ENCODE measurements around the gene ACACB.
A peak's percentile ranks its signal among the peaks of the same experiment; 100 is the strongest.

The ACACB gene

GRCh38 chr12:109115758-109116610, at the start of gene ACACB:
ACACB (plus strand) TSS chr12:109116587; CDS start chr12:109139406, 22,819 bp downstream.
- DNase-seq (ENCODE audit: low read depth in 2 of 2): peak in 1 of 2 donors; percentile 30
- TF ChIP-seq, protein P1, sequence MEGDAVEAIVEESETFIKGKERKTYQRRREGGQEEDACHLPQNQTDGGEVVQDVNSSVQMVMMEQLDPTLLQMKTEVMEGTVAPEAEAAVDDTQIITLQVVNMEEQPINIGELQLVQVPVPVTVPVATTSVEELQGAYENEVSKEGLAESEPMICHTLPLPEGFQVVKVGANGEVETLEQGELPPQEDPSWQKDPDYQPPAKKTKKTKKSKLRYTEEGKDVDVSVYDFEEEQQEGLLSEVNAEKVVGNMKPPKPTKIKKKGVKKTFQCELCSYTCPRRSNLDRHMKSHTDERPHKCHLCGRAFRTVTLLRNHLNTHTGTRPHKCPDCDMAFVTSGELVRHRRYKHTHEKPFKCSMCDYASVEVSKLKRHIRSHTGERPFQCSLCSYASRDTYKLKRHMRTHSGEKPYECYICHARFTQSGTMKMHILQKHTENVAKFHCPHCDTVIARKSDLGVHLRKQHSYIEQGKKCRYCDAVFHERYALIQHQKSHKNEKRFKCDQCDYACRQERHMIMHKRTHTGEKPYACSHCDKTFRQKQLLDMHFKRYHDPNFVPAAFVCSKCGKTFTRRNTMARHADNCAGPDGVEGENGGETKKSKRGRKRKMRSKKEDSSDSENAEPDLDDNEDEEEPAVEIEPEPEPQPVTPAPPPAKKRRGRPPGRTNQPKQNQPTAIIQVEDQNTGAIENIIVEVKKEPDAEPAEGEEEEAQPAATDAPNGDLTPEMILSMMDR (IDR thresholded peaks at IDR 0.05; ENCODE audit: low read depth, low read length): no peak
- H3K4me3 ChIP-seq (replicated peaks in 1 of 2; ENCODE audit: low read depth in 2 of 2, low read length in 2 of 2): no peak within 1 kb of the TSS

- no peak for DNase-seq (ENCODE audit: low read depth in 2 of 2)
- TF ChIP-seq, protein P1 (IDR thresholded peaks at IDR 0.05; ENCODE audit: low read depth, low read length): no peak
Measured at GRCh38 chr12:109069307-109070271, 46.8 kb upstream of the ACACB start.

GRCh38 chr12:109074866-109075265, 41.5 kb upstream of the ACACB start:
- no peak overlapping the region for H3K4me3 ChIP-seq (replicated peaks in 1 of 2; ENCODE audit: low read depth in 2 of 2, low read length in 2 of 2)
- DNase-seq (ENCODE audit: low read depth in 2 of 2): no peak
- TF ChIP-seq, protein P1 (IDR thresholded peaks at IDR 0.05; ENCODE audit: low read depth, low read length): no peak

More at GRCh38 chr12:109069307-109070271, 46.8 kb upstream of the ACACB start:
- H3K4me3 ChIP-seq (replicated peaks in 1 of 2; ENCODE audit: low read depth in 2 of 2, low read length in 2 of 2): no peak overlapping the region

DNA sequence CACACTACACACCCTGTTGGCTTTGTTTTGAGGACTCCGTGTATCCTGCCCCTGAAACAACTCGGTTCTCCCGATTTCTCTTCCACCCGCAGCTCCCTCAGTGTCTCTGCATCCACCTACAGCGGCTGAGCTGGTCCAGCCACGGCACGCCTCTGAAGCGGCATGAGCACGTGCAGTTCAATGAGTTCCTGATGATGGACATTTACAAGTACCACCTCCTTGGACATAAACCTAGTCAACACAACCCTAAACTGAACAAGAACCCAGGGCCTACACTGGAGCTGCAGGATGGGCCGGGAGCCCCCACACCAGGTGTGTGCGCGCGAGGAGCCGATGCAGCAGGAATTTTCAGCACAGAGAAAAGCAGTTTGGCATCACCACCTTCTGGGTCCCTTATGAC, 33.6 kb upstream of the ACACB start:
- no peak for DNase-seq (ENCODE audit: low read depth in 2 of 2)
- TF ChIP-seq, protein P1 (IDR thresholded peaks at IDR 0.05; ENCODE audit: low read depth, low read length): no peak
- H3K4me3 ChIP-seq (replicated peaks in 1 of 2; ENCODE audit: low read depth in 2 of 2, low read length in 2 of 2): no peak overlapping the region

GRCh38 chr12:109084425-109084824, 32.0 kb upstream of the ACACB start:
- no peak overlapping the region for H3K4me3 ChIP-seq (replicated peaks in 1 of 2; ENCODE audit: low read depth in 2 of 2, low read length in 2 of 2)
- DNase-seq (ENCODE audit: low read depth in 2 of 2): no peak
- TF ChIP-seq, protein P1 (IDR thresholded peaks at IDR 0.05; ENCODE audit: low read depth, low read length): no peak

- H3K4me3 ChIP-seq (replicated peaks in 1 of 2; ENCODE audit: low read depth in 2 of 2, low read length in 2 of 2): no peak overlapping the region
- TF ChIP-seq, protein P1 (IDR thresholded peaks at IDR 0.05; ENCODE audit: low read depth, low read length): no peak
- no peak for DNase-seq (ENCODE audit: low read depth in 2 of 2)
Measured at GRCh38 chr12:109085590-109085989, 30.8 kb upstream of the ACACB start.

Measured in cardiac fibroblast (primary cell).